RWPE1 (cell line): ENCODE results near the gene MEDAG.

Experiments used
- CTCF ChIA-PET: fragments of 350-600 bp; sonication (Branson Sonifier 250); formaldehyde crosslinking; extraction: SDS; loops from one replicate; lab custom pipeline; 2021; lab: Yijun Ruan, JAX
- POLR2A ChIA-PET: fragments of 400-600 bp; formaldehyde crosslinking; extraction: SDS; loops from one replicate; lab custom pipeline; 2020; ENCODE audit warnings: antibody characterized with exemption; ENCODE audit not compliant: low non-redundant PET; lab: Yijun Ruan, JAX
- DNase-seq: peaks from one replicate; pipeline ENCODE4 v3.0.0; 2012; ENCODE audit warnings: low spot score
- H3K27ac ChIP-seq: fragments of 450-650 bp; 2 replicates; pipeline ENCODE4 v1.5.1; 2017
- TF ChIP-seq, protein P1 (sequence below): fragments of 450-650 bp; conservative IDR thresholded peaks from 2 replicates; pipeline ENCODE4 v1.5.1; 2017; ENCODE audit warnings: low read depth, mild to moderate bottlenecking

Gene MEDAG

DNA sequence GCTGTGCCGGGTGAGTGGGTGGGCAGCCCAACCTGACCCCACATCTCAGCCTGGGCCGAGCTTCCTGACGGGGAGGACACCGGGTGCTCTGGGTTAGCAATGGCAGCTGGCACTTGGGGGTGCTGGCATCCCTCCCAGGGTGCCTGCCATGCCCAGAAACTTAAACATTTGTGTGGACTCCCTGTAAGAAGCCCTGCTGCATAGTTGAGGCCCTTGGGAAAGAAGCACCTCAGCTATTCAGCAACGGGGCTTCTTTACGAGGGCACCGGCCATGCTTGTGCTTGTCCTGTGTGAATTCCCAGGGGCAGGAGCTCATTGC, 33.8 kb upstream of the MEDAG start:
- TF ChIP-seq, protein P1, sequence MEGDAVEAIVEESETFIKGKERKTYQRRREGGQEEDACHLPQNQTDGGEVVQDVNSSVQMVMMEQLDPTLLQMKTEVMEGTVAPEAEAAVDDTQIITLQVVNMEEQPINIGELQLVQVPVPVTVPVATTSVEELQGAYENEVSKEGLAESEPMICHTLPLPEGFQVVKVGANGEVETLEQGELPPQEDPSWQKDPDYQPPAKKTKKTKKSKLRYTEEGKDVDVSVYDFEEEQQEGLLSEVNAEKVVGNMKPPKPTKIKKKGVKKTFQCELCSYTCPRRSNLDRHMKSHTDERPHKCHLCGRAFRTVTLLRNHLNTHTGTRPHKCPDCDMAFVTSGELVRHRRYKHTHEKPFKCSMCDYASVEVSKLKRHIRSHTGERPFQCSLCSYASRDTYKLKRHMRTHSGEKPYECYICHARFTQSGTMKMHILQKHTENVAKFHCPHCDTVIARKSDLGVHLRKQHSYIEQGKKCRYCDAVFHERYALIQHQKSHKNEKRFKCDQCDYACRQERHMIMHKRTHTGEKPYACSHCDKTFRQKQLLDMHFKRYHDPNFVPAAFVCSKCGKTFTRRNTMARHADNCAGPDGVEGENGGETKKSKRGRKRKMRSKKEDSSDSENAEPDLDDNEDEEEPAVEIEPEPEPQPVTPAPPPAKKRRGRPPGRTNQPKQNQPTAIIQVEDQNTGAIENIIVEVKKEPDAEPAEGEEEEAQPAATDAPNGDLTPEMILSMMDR = no peak
- ChIA-PET CTCF (no interaction called here), POLR2A (no interaction called here)
- DNase-seq = no peak
- H3K27ac ChIP-seq = no peak overlapping the region

DNA sequence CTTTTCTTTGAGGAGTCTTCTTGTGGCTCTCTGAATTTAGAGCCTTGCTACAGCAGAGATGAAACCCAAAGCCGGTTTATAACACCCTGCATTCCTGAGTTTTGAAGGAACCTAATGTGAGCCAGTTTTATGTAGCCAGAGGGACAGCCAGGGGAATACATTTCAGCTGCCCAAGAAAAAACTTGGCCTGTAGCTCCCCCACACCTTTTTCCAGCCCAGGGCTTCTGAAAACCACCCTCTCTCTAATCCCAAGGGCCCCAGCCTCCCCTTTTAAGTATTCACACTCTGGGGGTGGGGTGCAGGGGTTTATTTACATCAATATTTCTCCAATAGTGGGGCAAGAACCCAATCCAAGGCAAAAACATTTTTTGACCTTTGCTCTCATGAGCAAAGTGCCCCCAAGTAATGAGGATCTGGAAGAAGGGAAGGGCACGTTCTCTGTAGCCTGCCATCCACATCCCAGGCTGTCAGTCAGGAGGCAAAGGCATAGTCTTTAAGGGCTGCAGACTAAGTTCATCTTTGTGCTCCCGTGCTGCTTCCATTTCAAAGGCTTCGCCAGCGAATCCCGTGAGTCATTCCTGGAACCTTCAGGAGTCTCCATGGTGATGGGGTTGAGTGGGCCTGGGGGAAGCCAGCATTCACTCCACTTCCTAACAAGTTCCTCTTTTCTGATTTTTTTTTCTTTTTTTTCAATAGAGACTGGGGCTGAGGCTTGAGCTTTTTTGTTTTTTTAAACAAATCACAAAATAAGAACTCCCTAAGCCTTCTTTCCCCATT, 33.2 kb upstream of the MEDAG start:
- no peak for DNase-seq
- no peak overlapping the region for H3K27ac ChIP-seq
- ChIA-PET POLR2A (no interaction called here), CTCF (interaction anchor here (0.6 kb wide), 1 partner anchor 15 kb away, joined by 3 read pairs; no protein-coding TSS in a partner anchor)
- TF ChIP-seq, protein P1 = no peak

DNA sequence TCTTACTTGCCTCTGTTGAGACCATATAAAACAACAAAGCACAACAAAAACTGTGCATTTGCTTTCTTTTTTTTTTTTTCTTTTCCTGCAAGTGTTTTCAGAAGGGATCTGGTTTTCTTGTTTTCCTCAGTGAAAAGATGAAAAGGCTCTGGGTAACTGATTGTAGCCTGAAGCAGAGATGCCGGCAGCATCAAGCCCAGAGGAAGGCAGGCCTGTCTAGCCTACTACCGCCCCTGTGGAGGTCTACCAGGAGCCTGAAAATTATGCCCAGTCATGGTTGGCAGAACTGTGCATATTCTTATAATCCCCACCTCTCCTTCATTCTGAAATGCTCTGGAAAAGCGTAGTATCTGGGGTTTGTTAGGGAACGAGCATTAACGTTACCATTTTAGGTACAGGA, 32.6 kb upstream of the MEDAG start:
- H3K27ac ChIP-seq = no peak overlapping the region
- CTCF ChIA-PET = interaction anchor here (0.6 to 0.9 kb wide), 2 partner anchors 8 to 16 kb away, joined by 3 read pairs; no protein-coding TSS in a partner anchor
- POLR2A ChIA-PET = no interaction called here
- TF ChIP-seq, protein P1 = no peak
- no peak for DNase-seq

DNA sequence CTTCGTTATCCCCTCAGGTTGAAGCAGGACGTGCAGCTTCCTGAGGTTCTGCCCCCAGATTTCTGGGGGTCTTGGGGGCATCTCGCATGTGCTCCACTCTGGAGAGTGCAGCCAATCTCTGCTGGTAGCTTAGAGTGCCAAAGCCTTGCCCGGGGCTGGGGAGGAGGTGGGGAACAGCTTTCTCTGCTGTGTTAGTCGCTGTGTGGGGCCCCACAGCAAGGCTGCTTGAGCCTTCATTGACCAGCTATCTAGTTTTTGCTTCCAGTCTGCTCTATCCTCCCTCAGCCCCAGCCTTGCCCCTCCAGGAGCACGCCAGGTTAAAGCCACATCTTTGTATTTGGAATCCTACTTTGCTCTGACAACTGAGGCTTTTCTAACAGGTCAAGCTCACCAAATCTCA, 32.0 kb upstream of the MEDAG start:
- TF ChIP-seq, protein P1 = no peak
- DNase-seq = no peak
- ChIA-PET CTCF (interaction anchor here (0.5 to 0.9 kb wide), 2 partner anchors 8 to 19 kb away, joined by 3 to 6 read pairs; no protein-coding TSS in a partner anchor), POLR2A (no interaction called here)
- H3K27ac ChIP-seq = no peak overlapping the region

DNA sequence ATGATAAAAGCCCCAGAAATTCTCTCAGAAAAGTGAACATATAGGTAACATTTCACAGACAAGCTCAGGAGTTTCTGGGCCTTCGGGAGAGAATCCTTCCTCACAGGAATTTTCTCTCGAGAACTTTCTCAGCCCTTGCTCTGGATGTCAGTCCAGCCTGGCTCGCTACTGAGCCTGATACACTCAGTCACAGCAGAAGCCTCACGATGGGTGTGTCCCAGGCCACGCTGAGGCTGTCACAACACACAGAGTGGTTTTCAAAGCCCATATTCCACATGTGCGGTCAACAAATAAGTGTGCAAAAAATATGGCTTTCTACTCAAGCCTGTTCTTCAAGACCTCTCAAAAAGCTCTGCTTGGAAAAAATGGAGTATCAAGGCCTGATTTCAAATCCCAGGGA, 31.5 kb upstream of the MEDAG start:
- CTCF ChIA-PET = interaction anchor here (0.5 to 0.9 kb wide), 2 partner anchors 9 to 18 kb away, joined by 3 to 6 read pairs; no protein-coding TSS in a partner anchor
- H3K27ac ChIP-seq = no peak overlapping the region
- POLR2A ChIA-PET = no interaction called here
- no peak for DNase-seq
- TF ChIP-seq, protein P1 = no peak

DNA sequence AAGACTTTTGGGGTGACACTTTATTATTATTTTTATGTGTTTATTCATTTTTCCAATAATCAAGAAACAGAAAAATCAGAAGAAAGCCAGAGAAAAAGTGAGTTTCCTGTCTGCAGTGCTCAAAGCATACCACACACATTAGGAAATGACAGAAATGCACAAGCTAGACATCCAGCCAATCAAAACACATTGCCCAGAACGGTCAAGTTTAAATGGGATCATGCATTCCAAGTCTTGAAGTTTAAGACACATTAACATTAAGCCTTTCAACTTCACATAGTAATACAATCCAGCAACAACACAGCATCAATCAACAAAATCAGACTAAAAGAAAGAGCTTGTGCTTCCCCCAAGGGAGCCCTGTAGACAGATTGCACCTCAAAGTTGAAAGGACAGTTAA, 28.7 kb upstream of the MEDAG start:
- TF ChIP-seq, protein P1 = no peak
- DNase-seq = no peak
- POLR2A ChIA-PET = no interaction called here
- CTCF ChIA-PET = interaction anchor here (0.7 kb wide), 1 partner anchor 12 kb away, joined by 4 read pairs; no protein-coding TSS in a partner anchor
- no peak overlapping the region for H3K27ac ChIP-seq
